ENCODE data around the gene IFNE. TPM values are rescaled to one million over a fixed set of nuclear protein-coding genes. Genes with fewer than 3 reads are reported as not detected.
A peak's percentile ranks its signal among the peaks of the same experiment; 100 is the strongest.
"Not testable (repeated sequence)": the region's sequence is repeated elsewhere in the genome, so short reads cannot be mapped to it uniquely, and the experiment has no call there.

IFNE gene
- total RNA-seq, 4 donors from 2014 or later, result 0.91 to 3.4 (median 2.4) TPM; not detected in 1

GRCh38 chr9:21443849-21444625 lies 38.1 kb downstream of the IFNE start:
- intact Hi-C loops (cut with DNase I), result no loop called here

DNA sequence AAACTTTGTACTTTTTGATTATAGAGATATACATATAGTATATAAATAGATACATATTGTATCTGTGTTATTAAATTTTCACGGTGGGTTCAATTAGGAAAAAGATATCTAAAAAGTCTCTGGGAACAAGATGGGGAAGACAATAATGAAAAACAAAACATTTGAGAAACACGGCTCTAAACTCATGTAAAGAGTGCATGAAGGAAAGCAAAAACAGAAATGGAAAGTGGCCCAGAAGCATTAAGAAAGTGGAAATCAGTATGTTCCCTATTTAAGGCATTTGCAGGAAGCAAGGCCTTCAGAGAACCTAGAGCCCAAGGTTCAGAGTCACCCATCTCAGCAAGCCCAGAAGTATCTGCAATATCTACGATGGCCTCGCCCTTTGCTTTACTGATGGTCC lies 42.0 kb downstream of the IFNE start, which contains the start of gene IFNA1:
IFNA1 (plus strand) TSS at position 301 of the 400 bp plus-strand sequence; CDS start at position 370, 69 bp downstream.
- no peak within 1 kb of the TSS for H3K4me3 ChIP-seq
- intact Hi-C loops (cut with DNase I), result no loop called here

More at GRCh38 chr9:21443849-21444625, 38.1 kb downstream of the IFNE start:
- TF ChIP-seq POLR2A (IDR thresholded peaks at IDR 0.05), result no peak
- TF ChIP-seq, protein P1, sequence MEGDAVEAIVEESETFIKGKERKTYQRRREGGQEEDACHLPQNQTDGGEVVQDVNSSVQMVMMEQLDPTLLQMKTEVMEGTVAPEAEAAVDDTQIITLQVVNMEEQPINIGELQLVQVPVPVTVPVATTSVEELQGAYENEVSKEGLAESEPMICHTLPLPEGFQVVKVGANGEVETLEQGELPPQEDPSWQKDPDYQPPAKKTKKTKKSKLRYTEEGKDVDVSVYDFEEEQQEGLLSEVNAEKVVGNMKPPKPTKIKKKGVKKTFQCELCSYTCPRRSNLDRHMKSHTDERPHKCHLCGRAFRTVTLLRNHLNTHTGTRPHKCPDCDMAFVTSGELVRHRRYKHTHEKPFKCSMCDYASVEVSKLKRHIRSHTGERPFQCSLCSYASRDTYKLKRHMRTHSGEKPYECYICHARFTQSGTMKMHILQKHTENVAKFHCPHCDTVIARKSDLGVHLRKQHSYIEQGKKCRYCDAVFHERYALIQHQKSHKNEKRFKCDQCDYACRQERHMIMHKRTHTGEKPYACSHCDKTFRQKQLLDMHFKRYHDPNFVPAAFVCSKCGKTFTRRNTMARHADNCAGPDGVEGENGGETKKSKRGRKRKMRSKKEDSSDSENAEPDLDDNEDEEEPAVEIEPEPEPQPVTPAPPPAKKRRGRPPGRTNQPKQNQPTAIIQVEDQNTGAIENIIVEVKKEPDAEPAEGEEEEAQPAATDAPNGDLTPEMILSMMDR (IDR thresholded peaks at IDR 0.05), result no peak
- Histone ChIP-seq H3K9me3 (no peaks in the 10 kb centered on the region), H3K4me3 (no peak overlapping the region), H3K27me3 (peaks cover 0 to 3% (median 0%) of the 10 kb centered on the region in 4 donors), H3K27ac (no peak overlapping the region), H3K4me1 (no peaks in the 10 kb centered on the region), H3K36me3 (no peaks in the 10 kb centered on the region)
- no peak for DNase-seq
- WGBS, 2 donors, result 72 to 83% methylated on average over 4 of the region's 4 CpGs

DNA sequence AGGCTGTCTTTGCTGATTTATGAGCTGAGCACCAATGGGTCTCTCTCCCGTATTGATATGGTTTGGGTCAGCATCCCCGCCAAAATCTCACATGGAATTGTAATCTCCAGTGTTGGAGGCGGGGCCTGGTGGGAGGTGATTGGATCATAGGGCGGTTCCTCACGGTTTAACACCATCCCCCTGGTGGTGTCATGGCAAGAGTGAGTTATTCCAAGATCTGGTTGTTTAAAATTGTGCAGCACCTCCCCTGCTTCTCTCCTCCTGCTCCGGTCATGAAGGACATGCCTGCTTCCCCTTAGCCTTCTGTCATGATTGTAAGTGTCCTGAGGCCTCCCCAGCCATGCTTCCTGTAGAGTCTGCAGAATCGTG lies 47.1 kb downstream of the IFNE start:
- H3K27ac ChIP-seq; H3K4me3 ChIP-seq; DNase-seq; H3K36me3 ChIP-seq; H3K4me1 ChIP-seq; H3K9me3 ChIP-seq; H3K27me3 ChIP-seq; intact Hi-C loops (cut with DNase I): not testable (repeated sequence)
- 61 to 74% methylated on average over 7 of the region's 7 CpGs for WGBS, 2 donors

More for the DNA sequence above, 42.0 kb downstream of the IFNE start, which contains the start of gene IFNA1:
- H3K27ac ChIP-seq, result no peak within 1 kb of the TSS
- no peak for DNase-seq
- no peaks in the 10 kb centered on the region for H3K36me3 ChIP-seq
- 88 to 96% methylated on average over 4 of the region's 4 CpGs for WGBS, 2 donors
- no peaks in the 10 kb centered on the region for H3K9me3 ChIP-seq
- no peaks in the 10 kb centered on the region for H3K27me3 ChIP-seq
- TF ChIP-seq, protein P1 (IDR thresholded peaks at IDR 0.05), result no peak
- TF ChIP-seq POLR2A (IDR thresholded peaks at IDR 0.05), result no peak
- H3K4me1 ChIP-seq, result no peaks in the 10 kb centered on the region

GRCh38 chr9:21434202-21435014 lies 47.7 kb downstream of the IFNE start:
- no peaks in the 10 kb centered on the region for H3K4me1 ChIP-seq
- no peaks in the 10 kb centered on the region for H3K36me3 ChIP-seq
- H3K27me3 ChIP-seq, result no peaks in the 10 kb centered on the region
- H3K9me3 ChIP-seq, result no peaks in the 10 kb centered on the region
- 28 to 29% methylated on average over 7 to 9 of the region's 9 CpGs for WGBS, 2 donors
- no peak for TF ChIP-seq POLR2A (IDR thresholded peaks at IDR 0.05)
- TF ChIP-seq, protein P1 (IDR thresholded peaks at IDR 0.05), result peak in 5 of 6 experiments; percentile 32 to 63 (median 35)
- H3K27ac ChIP-seq, result no peak overlapping the region
- no peak for DNase-seq
- intact Hi-C loops (cut with DNase I), result no loop called here
- no peak overlapping the region for H3K4me3 ChIP-seq

DNA sequence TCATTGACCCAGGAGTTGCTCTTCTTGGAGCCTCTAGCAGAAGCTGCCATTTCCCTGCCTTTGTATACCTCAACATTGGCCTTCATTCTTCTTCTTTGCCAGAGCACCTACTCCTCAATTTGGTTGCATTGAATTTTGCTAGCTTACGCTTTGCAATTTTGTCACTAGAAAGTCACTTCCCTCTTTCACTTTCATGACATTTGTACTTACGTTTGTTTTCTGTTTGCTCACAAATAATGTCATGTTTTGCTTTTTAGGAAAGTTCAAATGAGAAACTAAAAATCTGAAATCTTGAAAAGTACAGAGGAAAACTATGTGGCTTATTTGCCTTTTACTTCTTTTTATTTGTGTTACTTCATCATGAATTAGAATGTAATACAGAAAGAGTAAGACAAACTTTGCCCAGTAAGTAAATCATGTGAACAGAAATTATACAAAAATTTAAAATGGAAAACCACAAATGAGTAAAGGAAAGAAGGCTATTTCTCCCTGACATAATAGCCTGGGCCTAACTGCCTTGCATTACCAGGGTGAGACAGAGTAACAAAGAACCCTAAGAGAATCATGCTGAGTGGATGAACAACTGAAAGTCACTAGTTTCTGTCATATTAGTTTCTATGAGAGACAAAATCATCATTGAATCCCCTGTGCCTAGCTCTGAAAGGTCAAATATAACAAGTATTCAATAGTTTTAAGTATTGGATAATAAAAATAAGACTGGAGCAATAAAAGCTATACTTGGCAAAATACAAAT lies 49.3 kb downstream of the IFNE start:
- TF ChIP-seq, protein P1 (IDR thresholded peaks at IDR 0.05), result no peak
- no peak for TF ChIP-seq POLR2A (IDR thresholded peaks at IDR 0.05)

More for the DNA sequence above, 49.3 kb downstream of the IFNE start:
- Histone ChIP-seq H3K36me3 (no peaks in the 10 kb centered on the region), H3K27me3 (no peaks in the 10 kb centered on the region), H3K4me3 (no peak overlapping the region), H3K4me1 (no peaks in the 10 kb centered on the region), H3K27ac (no peak overlapping the region), H3K9me3 (no peaks in the 10 kb centered on the region)
- WGBS, 2 donors, result 63 to 78% methylated on average over 2 of the region's 2 CpGs
- intact Hi-C loops (cut with DNase I), result no loop called here
- no peak for DNase-seq
